ENCODE results near the gene MAML2. TPM values are rescaled to one million over a fixed set of nuclear protein-coding genes. Genes with fewer than 3 reads are reported as not detected.
A peak's percentile ranks its signal among the peaks of the same experiment; 100 is the strongest.

MAML2 gene
- total RNA-seq, 1 donor: 20.1 TPM

DNA sequence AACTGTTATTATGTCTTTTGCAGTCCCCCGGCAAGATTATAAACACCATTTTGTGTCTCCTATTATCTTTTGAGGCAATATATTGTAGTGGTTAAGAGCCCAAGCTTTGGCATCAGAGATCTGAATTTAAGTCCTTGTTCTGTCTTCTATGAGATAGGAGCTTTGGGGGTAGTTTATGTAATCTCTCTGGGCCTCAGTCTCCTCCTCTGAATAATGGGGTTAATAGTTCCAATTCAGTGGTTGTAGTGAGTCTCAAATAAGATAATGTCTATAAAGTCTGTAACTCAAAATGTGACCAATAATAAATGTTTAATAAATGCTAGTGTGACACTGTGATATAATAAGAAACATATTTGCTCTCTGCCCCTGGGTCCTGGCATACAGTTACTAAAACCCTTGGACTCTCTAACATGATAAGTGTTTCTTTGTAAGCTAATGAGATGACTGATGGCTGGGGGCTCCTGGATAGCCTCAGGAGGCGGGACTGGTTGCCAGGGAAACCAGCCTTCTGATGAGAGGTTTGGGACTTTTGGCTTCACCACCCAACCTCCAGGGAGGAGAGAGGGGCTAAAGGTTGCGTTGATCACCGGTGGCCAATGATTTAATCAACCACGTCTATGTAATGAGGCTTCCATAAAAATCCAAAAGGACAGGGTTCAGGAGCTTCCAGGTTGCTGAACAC lies 235.7 kb downstream of the MAML2 start:
- TF ChIP-seq, protein P1, sequence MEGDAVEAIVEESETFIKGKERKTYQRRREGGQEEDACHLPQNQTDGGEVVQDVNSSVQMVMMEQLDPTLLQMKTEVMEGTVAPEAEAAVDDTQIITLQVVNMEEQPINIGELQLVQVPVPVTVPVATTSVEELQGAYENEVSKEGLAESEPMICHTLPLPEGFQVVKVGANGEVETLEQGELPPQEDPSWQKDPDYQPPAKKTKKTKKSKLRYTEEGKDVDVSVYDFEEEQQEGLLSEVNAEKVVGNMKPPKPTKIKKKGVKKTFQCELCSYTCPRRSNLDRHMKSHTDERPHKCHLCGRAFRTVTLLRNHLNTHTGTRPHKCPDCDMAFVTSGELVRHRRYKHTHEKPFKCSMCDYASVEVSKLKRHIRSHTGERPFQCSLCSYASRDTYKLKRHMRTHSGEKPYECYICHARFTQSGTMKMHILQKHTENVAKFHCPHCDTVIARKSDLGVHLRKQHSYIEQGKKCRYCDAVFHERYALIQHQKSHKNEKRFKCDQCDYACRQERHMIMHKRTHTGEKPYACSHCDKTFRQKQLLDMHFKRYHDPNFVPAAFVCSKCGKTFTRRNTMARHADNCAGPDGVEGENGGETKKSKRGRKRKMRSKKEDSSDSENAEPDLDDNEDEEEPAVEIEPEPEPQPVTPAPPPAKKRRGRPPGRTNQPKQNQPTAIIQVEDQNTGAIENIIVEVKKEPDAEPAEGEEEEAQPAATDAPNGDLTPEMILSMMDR (IDR thresholded peaks at IDR 0.05; ENCODE audit: insufficient read depth, low read length): no peak
- no peak for DNase-seq (ENCODE audit: low read depth)
- no peak overlapping the region for H3K4me3 ChIP-seq (ENCODE audit: low read depth, low read length)

DNA sequence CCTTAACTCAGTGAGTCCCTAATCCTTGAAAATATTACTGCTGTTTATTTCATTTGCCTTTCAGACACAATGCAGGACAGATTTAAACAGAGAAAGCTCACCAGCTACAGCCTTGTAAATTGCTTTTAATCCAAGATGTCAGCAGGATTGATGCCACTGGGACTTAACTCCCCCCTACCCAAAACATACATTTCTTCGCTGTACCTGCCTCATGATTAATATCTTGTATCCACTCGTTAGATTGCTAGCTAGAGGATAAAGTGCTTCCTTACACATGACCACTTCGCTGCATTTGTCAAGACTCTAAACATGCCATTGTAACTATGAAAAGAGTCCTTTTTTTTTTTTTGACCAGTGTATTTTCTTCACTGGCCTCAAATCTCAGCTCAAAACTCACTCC lies 236.3 kb downstream of the MAML2 start:
- TF ChIP-seq, protein P1 (IDR thresholded peaks at IDR 0.05; ENCODE audit: insufficient read depth, low read length): no peak
- no peak for DNase-seq (ENCODE audit: low read depth)
- no peak overlapping the region for H3K4me3 ChIP-seq (ENCODE audit: low read depth, low read length)

DNA sequence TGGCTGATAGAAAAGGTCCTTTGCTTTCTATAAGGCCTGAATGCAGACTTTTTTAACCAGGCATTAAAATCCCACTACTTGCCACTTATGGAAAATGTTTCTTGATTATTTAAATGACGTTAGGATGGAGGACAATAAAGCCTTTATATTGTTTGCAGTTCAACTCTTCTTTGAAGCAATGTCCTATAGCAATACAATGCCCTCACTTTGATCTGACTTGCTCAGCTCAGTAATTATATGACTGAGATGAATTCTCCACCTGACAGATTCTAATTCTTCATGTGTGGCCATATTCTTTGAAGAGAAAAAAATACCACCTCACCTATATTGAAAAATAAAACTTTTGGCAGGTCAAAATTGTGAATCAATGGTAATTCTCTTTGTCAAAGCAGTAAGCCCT lies 237.1 kb downstream of the MAML2 start:
- H3K4me3 ChIP-seq (ENCODE audit: low read depth, low read length): no peak overlapping the region
- DNase-seq (ENCODE audit: low read depth): no peak
- TF ChIP-seq, protein P1 (IDR thresholded peaks at IDR 0.05; ENCODE audit: insufficient read depth, low read length): no peak

DNA sequence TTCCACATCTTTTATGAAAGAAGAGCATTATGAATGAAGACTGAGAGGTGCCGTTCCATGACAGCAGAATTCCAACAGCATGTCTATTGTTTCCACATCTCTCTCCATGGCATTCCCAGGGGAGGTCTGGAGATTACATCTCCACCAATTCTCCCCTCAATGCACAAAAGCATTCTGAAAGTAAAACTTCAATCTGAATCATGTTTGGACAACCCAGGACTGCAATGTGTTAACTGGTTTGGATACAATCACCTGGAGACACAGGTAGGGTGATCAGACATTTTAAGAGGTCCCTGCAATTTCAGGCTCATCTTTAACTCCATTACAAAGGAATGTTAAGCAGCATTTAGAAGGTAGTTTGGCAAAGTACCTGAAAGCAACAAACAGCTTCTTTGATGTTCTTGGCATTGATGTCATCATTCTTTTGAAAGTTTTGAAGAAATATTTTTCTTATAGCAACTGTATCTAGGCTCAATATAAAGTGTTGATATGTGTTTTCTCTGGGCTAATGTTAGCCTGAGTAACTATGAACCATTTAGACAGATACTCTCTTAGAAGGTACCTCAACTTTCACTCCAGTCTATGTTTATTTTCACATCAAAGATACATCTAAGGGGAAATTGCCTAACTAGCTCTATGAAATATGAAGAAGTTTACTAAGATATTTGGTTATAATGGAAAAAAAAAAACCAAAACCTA lies 237.6 kb downstream of the MAML2 start:
- peak; percentile 33 for DNase-seq (ENCODE audit: low read depth)
- no peak overlapping the region for H3K4me3 ChIP-seq (ENCODE audit: low read depth, low read length)

DNA sequence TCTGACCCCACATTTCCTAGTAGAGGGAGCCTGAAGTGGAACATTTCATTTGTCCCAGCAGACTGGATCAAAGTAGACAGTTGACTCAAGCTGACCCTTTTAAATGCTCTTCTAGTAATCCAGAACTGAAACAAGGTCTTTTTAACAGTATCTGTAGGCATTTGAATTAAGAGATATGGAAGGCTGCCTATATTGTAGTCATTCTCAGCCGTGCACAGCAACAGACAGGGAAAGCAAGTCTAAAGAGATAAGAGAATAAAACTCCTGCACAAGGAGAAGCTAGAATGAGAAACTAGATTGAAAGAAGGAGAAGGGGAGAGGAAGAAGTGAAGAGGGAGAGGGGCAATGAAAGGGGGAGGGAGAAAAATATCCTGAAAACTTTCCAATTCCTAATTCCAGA lies 238.5 kb downstream of the MAML2 start:
- TF ChIP-seq, protein P1 (IDR thresholded peaks at IDR 0.05; ENCODE audit: insufficient read depth, low read length): no peak
- DNase-seq (ENCODE audit: low read depth): no peak
- H3K4me3 ChIP-seq (ENCODE audit: low read depth, low read length): no peak overlapping the region

More for the DNA sequence above, 237.6 kb downstream of the MAML2 start:
- TF ChIP-seq, protein P1 (IDR thresholded peaks at IDR 0.05; ENCODE audit: insufficient read depth, low read length): no peak

DNA sequence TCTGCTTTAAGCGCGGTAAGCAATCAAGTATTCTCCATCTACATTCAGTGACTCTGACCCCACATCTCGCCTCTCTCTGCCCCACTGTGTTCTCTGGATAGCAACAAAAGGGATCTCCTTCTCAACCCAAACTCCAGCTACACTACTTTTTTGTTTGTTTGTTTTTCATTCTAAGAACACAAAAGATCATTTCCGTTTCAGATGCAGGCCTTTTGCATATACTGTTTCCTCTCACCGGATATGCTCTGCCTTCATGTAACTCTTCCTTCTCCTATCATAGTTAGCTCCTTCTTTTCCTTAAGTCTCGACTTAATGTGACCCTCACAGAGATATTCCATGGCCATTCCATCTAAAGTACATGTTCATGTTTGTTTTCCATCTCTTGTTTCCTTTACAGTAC lies 239.3 kb downstream of the MAML2 start:
- H3K4me3 ChIP-seq (ENCODE audit: low read depth, low read length): no peak overlapping the region
- TF ChIP-seq, protein P1 (IDR thresholded peaks at IDR 0.05; ENCODE audit: insufficient read depth, low read length): no peak
- no peak for DNase-seq (ENCODE audit: low read depth)

Measured in fibroblast of the aortic adventitia (primary cell).